GM18858 (cell line): ENCODE data around the gene BRWD1.
A peak's percentile ranks its signal among the peaks of the same experiment; 100 is the strongest.

Source experiments
- ATAC-seq: cut with Tn5 transposase; IDR thresholded peaks from one replicate; pipeline ENCODE4 v1.9.1; 2021; ENCODE audit not compliant: unreplicated experiment

The BRWD1 gene

GRCh38 chr21:39313571-39314142 lies at the start of gene BRWD1:
BRWD1 (minus strand) TSS chr21:39313632; CDS start chr21:39313491, 141 bp downstream.
- peak; percentile 28 for ATAC-seq

- no peak for ATAC-seq
Observed at GRCh38 chr21:39362733-39363132, 49.3 kb upstream of the BRWD1 start.

GRCh38 chr21:39359382-39359781 lies 46.0 kb upstream of the BRWD1 start:
- ATAC-seq = no peak

DNA sequence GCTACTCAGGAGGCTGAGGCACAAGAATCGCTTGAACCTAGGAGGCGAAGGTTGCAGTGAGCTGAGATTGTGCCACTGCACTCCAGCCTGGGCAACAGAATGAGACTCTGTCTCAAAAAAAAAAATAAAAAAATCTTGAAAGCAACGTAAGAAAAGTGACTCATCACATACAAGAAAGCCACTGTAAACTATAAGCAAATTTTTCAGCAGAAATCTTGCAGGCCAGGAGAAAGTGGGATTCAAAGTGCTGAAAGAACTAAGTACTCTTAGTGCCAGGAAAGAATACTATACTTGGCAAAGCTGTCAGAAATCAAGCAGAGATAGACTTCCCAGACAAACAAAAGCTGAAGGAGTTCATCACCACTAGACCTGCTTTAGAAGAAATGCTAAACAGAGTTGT lies 39.9 kb upstream of the BRWD1 start:
- ATAC-seq = no peak

GRCh38 chr21:39350094-39351005 lies 36.9 kb upstream of the BRWD1 start:
- ATAC-seq = no peak

DNA sequence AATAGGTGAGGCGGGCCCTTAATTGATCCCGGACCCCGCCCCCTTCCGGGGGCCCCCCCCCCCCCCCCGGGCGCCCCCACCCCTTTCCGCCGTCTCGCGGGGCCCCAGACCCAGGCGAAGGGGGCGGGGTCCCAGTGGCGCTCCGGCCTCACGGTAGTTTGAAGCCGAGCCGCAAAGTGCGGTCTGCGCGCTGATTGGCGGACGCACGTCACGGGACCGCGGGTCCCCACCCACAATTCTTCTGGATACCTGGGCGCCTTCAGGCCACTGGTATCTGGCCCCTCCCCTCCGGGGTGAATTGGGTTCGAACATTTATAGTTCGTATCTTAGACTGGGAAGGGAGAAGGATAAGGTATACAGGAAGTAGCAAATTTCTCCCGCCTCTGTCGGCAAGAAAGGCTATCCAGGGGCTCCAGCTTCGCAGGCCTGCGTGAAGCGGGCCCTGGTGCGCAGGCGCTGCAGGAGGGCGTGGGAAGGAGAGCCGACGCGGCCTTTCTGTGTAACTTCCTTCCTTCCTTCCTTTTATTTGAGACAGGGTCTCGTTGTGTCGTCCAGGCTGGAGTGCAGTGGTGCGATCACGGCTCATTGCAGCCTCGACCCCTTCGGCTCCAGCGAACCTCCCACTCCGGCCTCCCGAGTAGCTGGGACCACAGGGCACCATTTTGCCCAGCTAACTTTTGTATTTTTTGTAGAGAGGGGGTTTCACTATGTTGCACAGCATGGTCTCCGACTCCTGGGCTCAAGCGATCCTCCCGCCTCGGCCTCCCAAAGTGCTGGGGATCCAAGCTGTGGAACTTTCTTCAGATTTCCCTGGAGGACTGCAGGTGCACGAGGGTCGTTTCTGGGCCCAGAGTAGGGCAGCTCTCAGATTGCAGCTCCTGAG lies 36.0 kb upstream of the BRWD1 start:
- peak; percentile 93 for ATAC-seq

- peak; percentile 36 for ATAC-seq
Observed at GRCh38 chr21:39348355-39349210, 35.2 kb upstream of the BRWD1 start, which contains the start of gene HMGN1. HMGN1 (minus strand) TSS chr21:39349088; CDS start chr21:39348917, 171 bp downstream.

- ATAC-seq = no peak
Observed at GRCh38 chr21:39348040-39348354, 34.6 kb upstream of the BRWD1 start.

GRCh38 chr21:39347537-39347936 lies 34.1 kb upstream of the BRWD1 start:
- ATAC-seq = no peak

DNA sequence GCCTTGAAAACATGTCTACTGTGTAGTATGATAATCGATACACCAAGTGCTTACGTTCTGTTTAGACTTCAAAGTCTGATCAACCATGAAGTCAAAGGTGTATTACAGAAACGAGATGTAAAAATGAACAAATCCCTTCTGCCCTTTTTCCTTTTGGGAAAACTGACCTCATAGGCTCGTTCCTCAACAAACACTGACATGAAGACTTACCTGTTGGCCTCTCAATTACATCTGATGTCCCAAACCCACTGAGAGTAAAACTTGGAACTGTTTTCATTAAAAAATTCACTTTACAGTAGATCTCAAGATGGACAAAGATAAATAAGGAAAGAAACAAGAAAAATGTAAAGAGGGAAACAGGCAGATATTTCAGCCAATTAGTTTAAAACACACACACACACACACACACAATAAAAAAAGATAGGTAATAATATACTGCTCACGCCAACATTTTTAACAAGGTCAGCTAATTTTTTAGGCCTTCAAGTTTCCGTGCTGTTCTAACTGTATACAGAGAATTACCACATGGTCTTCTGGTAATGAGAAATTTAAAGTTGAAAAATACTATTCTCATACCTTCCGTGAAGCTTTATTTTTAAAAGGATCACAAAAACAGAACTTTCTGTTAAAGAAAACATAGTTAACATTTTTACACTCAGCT lies 33.4 kb upstream of the BRWD1 start:
- no peak for ATAC-seq

DNA sequence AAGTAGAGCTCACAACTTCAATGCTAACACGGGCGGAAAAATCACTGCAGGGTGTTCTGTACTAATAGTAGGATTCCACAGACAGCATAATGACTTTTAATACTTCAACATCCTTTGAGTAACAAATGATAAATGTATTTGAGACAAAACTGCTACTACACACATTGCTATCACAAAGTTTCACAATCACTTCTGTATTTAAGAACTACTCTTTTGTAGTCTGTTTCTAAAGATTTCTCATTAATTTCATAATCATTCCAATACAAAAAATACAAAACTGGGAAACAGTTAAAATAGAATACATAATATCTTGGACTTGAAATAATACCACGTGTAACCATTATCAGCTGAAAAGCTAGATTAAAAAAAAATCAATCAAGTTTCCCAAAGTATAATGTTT lies 32.8 kb upstream of the BRWD1 start:
- no peak for ATAC-seq

GRCh38 chr21:39345440-39345839 lies 32.0 kb upstream of the BRWD1 start:
- no peak for ATAC-seq

DNA sequence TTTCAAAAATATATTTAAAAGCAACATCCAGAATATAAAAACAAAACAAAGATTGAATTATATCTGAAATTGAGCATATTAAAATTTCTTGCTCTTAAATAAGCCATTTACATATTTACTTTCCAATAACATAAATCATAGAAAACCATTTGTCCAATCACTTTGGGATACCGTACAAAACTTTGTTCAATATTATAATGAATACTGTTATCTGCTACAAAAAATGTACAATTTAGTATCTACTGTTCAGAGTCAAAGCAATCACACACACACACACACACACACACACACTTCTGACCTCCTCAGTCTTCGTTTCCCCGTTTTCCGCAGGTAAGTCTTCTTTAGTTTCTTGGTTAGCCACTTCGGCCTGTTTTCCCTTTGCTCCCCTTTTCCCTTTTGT lies 31.4 kb upstream of the BRWD1 start:
- ATAC-seq = no peak

DNA sequence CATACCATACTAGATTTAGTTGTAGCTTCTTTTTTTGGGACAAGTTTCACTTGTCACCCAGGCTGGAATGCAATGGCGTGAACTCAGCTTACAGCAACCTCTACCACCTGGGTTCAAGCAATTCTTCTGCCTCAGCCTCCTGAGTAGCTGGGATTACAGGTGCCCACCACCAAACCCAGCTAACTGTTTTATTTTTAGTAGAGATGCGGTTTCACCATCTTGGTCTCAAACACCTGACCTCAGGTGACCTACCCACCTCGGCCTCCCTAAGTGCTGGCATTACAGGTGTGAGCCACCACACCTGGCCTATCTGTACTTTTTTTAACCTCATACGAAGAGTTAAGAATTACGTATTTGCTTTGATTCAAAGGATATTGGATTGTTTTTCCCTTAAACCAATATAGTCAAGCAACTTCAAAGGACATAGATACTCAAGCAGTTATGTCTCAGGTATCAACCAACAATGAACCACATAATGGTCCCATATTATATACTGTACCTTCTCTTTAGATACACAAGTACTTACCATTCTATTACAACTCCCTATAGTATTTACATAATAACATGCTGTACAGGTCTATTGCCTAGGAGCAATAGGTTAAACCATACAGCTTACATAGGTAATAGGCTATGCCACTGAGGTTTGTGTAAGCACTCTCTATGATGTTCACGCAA lies 28.0 kb upstream of the BRWD1 start:
- no peak for ATAC-seq

DNA sequence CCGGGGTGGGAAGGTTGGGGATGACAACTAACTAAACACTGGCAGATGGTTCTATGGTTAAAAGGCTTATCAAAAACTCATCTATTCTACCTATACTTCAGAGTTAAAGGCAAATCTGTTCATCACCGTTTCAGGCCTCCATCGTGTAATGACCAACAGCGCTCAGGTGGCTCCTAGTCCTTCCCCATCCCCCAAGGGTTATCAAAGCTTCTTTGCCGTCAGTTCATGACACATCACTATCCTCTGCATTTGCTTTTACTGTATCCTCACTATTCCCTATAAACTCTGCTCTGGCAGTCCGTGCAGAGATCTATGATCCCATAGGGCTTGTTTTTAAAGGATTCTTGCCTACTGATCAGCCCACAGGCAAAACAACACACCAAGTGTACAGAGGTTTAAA lies 27.3 kb upstream of the BRWD1 start:
- no peak for ATAC-seq

DNA sequence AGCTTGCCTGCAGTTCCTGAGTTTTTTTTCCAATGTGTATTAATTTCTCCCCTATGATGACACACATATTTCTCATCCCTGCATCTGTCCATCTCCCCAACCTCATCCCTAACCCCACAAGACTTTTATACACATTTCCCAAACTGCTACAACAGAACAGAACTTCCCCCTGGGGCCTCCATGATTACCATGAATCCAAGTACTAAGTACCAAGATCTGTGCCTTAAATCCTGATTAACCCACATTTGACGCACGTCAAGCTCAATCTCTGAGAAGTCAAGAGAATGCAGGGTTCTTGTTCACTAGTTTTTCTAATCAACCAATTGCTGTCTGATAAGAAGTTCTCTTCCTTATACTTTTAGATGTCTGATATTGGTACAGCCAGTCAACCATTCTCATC lies 25.8 kb upstream of the BRWD1 start:
- ATAC-seq = no peak

DNA sequence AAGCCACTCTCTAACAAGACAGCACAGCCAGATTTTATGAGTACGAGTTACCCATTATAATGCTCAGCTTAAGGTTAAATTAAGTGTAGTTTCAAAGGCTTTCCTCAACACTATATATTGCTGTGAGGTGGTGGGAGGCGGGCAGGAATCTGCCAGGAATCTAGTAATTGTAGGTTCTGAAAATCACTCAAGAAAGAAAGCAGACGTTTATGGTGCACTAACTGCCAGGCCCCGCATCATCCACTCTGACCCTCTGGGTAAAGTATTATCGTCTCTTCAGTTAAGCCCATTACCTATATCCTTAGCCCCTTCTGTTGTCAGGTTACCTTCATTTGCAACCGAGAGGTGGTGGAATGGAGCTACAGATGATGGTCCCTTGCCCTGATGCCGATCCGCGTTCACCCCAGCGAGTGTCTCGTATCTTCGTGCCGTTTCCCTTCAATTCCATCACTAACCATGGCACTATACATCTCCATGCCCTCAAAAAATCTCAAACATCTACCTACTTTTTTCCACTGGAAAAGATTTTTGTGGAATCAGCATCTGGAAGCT lies 23.1 kb upstream of the BRWD1 start:
- ATAC-seq = no peak

GRCh38 chr21:39334611-39335010 lies 21.2 kb upstream of the BRWD1 start:
- no peak for ATAC-seq

DNA sequence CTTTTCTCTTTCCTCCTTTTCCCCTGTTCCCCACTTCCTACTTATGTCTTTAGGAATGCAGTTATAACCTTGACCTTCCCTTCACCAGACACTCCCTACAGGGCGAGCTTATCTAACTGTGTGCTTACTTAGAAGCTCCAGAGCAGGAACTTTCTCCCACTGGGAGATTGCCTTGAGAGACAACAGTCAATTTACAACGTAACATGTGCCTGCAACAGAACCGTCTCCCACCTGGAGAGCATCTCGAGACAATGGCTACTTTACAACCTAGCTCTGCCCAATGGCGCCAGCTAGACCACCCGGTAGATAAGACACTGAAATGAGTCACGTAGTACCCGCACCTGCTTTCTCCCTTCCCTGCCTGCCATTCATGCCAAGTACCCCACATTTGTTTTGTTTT lies 18.7 kb upstream of the BRWD1 start:
- ATAC-seq = no peak
